HG03378 (cell line): ENCODE results near the gene TAF4.

ENCODE experiments used
- ATAC-seq: cut with Tn5 transposase; IDR thresholded peaks from one replicate; pipeline ENCODE4 v1.9.1; 2021; ENCODE audit warnings: mild to moderate bottlenecking, moderate library complexity; ENCODE audit not compliant: unreplicated experiment

Gene TAF4

DNA sequence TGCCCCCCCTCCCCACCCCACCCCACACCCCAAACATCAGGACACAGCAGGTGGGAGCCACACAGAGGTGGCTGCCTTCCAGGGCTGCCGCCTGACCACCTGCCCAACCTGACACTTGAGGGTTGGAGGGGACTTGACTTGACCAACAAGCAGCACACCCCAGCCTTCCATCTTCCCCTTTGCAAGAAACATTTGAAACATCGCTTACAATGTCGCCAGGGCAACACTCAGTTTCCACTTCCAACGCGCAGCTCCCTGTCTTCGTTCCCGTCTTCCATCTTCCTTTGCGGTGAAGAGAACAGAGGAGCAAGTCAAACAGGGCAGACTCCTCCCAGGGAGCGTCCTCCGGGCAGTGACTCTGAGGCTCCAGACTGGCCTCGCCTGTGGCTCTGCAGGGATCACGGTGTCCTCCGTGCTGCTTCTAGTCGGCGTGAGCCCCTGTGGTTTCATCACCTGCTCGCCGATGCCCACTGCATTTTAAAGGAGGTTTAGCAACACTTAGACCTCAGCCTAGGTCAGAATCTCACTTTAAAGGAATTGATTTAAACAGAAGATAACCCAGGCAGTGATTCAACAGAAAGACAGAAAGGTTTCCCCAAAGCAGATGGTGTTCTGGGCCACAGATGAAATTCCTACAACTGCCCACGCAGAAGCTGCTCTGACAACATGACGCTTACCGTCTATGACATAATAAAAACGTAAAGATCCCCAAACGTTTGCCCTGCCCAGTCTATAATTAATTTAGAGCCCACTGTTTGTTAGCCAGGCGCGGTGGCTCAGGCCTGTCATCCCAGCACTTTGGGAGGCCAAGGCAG is 130.8 kb downstream of the TAF4 start:
- ATAC-seq: no peak

- no peak for ATAC-seq
These were observed 131.5 kb downstream of the TAF4 start for GRCh38 chr20:61933951-61934715.

DNA sequence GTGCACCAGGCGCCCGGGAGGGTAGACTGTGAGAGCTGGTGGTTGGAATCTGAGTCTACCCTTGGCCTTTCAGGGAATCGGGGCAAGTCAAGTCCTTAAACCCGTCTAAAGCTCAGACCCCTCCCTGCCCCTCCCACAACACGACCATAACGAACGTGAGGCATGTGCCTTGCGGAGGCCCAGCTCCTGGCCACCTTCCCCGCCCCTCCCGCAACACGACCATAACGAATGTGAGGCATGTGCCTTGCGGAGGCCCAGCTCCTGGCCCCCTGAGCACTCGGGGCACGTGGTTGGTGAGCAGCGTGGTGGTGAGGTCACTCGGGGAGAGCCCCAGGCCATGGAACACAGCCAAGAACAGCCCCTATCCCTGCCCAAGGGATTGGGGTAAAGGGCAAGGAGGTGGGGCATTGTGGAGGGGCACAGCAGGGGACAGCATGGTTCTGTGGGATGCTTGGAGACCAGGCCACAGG is 132.2 kb downstream of the TAF4 start:
- no peak for ATAC-seq

DNA sequence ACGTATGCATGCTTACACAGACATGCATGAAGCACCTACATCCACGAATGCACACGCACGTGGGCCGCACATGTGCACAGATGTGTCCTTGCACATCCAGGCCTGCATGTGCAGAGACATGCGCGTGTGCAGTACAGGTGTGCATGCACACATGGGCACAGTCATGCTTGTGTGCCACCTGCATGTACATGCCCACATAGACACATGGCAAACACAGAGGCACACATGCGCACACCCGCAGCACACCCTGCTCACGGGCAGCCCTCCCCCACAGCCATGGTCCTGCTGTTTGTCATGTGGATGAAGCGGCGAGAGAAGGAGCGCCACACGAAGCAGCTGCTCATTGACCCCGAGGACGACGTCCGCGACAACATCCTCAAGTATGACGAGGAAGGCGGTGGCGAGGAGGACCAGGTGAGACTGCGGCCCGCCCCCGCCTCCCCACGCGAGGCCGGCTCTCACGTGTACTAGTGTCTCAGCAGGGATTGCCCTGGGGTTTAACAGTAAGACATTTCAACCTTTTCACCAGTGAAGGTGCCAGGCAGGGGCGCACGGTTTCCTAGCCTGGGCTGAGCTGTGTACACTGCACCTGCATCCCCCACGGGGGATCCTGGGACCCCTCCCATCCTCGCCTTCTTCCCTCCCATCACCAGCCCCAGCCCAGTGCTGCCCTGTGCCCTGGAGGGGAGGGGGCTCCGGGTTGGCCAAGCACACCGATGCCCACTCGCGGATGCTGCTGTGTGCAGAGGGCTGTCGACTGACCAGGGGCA is 132.8 kb downstream of the TAF4 start:
- no peak for ATAC-seq

- no peak for ATAC-seq
These were observed 133.5 kb downstream of the TAF4 start for GRCh38 chr20:61932199-61932592.

GRCh38 chr20:61931476-61932198 is 134.0 kb downstream of the TAF4 start:
- no peak for ATAC-seq

DNA sequence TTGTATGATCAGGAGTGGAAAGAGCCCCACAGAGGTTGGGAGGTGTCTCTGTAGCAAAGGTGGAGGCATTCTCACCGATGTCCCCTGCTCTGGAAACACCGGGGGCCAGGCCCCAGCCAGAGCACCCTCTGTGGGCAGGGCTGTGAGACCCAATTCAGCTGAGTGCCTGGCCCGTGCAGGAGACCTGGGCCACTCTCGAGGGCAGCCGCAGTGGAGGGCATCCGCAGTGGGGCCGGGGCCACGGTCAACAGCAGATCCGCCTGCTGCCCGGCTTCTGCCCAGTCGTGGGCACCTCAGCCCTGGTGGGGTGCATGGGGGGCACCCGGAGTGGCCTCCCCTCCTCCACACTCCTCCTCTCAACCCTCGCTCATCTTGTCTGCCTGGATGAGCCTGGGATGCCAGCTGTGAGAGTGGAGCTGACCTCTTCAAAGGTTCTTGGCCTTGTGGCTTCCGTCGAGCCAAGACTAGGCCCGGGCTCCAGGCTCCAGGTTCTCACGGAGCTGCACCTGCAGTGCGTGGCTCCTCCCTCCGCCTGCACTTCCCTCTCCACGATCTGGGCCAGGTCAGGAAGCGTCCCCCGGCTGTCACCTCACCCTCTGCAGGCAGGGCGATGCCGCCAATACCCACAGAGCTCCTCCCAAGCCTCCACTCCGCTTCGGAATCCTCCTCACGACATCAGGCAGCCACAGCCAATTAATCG is 134.8 kb downstream of the TAF4 start:
- ATAC-seq: no peak

- ATAC-seq: no peak
These were observed 135.6 kb downstream of the TAF4 start for GRCh38 chr20:61929971-61930666.

- ATAC-seq: no peak
These were observed 136.1 kb downstream of the TAF4 start for GRCh38 chr20:61929561-61929960.

GRCh38 chr20:61927826-61928541 is 137.7 kb downstream of the TAF4 start:
- no peak for ATAC-seq

DNA sequence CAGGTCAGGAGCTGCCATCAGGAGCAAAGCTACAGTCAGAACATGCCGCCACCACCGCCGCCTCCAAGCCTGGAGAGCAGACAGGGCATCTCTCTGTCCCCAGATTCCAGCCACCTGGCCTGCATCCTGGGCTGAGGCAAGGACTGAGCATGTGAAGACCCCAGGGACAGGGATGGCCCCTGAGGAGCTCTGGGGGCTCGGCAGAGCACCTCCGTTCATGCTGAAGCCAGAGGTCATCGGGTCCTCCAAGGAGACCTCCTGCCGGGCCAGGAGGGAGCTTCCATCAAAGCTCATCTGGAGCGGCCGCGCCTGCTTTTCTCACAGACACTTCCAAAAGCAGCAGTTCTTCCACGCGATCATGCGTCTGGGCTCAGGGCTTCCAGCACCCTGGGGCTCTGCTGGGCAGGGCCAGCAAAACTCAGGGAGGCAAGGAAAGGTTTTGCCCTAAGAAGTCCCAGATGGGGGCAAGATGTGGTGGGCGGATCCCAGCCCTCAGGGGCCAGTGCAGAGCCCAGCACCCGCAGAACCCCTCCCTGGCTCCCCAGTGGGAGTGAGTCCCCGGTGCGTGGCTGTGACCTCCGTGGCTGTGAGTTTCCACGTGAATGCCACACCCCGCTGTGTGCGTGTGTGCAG is 138.4 kb downstream of the TAF4 start:
- no peak for ATAC-seq

DNA sequence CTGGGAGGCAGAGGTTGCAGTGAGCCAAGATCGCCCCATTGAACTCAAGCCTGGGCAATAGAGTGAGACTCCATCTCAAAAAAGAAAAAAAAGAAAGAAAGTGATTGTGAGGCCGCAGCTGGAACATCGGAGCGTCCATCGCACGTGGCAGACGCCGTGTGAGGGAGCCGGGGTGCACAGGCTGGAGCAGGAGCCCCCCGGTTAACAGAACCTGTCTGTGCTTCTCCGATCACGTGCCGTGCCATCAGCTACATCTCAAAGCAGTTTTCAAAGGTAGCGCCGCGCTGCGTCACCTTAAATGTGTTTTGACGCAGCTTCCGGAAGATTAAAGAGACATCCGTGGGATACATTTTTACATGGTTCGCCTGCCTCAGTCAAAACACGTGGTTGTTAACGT is 138.9 kb downstream of the TAF4 start:
- no peak for ATAC-seq

DNA sequence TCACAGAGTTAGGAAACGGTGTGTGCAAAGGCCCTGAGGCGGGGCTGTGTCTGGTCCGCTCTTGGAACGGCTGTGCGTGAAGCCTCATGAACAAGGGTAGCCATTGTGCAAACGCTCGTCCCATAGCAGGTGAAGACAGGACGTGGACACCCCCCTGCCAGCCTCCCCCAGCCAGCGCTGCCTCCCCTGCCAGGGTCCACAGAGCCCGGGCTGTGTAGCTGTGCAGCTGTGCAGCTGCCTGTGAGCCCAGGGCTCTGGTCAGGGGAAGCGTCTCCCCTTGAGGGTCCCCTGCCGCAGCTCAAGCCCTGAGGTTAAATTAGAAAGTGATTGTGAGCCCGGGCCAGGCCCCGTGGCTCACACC is 139.4 kb downstream of the TAF4 start:
- no peak for ATAC-seq

DNA sequence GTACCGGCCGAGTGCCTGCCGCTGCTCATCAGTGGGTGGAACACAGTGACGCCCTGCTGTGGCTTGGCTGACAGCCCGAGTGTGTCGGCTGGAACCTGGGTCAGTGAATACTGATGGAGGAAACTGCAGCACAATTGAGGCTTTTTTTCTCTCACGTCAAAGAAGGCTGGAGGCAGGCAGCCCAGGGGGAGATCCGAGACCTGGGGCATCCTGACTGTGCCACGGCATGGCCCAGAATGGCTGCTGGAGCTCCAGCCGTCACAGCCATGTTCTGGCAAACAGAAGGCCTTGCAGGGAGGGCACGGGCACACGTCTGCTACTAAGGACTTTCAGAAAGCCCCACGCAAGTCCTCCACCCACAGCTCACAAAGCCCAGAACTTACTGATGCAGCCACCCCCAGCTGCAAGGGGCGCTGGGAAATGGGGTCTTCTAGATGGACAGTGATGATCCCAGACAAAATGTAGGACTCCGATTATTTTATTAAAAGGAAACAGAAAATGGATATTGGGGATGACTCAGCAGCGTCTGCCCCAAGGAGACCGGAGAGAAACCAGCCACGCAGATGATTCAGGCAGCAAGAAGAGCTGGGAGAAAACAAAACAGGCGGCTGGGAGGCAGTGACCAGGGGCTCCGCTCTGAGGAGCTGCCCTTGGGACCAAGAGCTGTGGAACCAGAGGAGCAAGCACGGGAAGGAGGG is 140.0 kb downstream of the TAF4 start:
- no peak for ATAC-seq

GRCh38 chr20:61924858-61925554 is 140.7 kb downstream of the TAF4 start:
- no peak for ATAC-seq
